ENCODE results near the gene ARVCF.

The ARVCF gene

GRCh38 chr22:20003304-20003703 lies 13.3 kb downstream of the ARVCF start:
- no peak overlapping the region for H3K4me3 ChIP-seq (ENCODE audit: low read depth, low read length)
- ChIA-PET POLR2A (no interaction called here), CTCF (interaction anchor here (2.1 kb wide), 1 partner anchor 10 kb away, joined by 11 read pairs; no protein-coding TSS in a partner anchor)
- DNase-seq (ENCODE audit: low read depth, low spot score): no peak
- TF ChIP-seq, protein P1, sequence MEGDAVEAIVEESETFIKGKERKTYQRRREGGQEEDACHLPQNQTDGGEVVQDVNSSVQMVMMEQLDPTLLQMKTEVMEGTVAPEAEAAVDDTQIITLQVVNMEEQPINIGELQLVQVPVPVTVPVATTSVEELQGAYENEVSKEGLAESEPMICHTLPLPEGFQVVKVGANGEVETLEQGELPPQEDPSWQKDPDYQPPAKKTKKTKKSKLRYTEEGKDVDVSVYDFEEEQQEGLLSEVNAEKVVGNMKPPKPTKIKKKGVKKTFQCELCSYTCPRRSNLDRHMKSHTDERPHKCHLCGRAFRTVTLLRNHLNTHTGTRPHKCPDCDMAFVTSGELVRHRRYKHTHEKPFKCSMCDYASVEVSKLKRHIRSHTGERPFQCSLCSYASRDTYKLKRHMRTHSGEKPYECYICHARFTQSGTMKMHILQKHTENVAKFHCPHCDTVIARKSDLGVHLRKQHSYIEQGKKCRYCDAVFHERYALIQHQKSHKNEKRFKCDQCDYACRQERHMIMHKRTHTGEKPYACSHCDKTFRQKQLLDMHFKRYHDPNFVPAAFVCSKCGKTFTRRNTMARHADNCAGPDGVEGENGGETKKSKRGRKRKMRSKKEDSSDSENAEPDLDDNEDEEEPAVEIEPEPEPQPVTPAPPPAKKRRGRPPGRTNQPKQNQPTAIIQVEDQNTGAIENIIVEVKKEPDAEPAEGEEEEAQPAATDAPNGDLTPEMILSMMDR (IDR thresholded peaks at IDR 0.05; ENCODE audit: insufficient read depth, low read length, missing control alignments): no peak

- H3K4me3 ChIP-seq (ENCODE audit: low read depth, low read length): no peak overlapping the region
- CTCF ChIA-PET: interaction anchor here (1.0 to 2.1 kb wide), 2 partner anchors 11 kb away, joined by 4 to 11 read pairs; no protein-coding TSS in a partner anchor
- no peak for DNase-seq (ENCODE audit: low read depth, low spot score)
- POLR2A ChIA-PET: no interaction called here
- TF ChIP-seq, protein P1 (IDR thresholded peaks at IDR 0.05; ENCODE audit: insufficient read depth, low read length, missing control alignments): no peak
Observed at GRCh38 chr22:20002636-20003035, 14.0 kb downstream of the ARVCF start.

- ChIA-PET CTCF (interaction anchor here (1.0 to 2.1 kb wide), 3 partner anchors 10 to 11 kb away, joined by 4 to 11 read pairs (median 10); no protein-coding TSS in a partner anchor), POLR2A (no interaction called here)
- no peak for DNase-seq (ENCODE audit: low read depth, low spot score)
- TF ChIP-seq, protein P1 (IDR thresholded peaks at IDR 0.05; ENCODE audit: insufficient read depth, low read length, missing control alignments): no peak
- H3K4me3 ChIP-seq (ENCODE audit: low read depth, low read length): no peak overlapping the region
Observed at GRCh38 chr22:20002128-20002527, 14.5 kb downstream of the ARVCF start.

DNA sequence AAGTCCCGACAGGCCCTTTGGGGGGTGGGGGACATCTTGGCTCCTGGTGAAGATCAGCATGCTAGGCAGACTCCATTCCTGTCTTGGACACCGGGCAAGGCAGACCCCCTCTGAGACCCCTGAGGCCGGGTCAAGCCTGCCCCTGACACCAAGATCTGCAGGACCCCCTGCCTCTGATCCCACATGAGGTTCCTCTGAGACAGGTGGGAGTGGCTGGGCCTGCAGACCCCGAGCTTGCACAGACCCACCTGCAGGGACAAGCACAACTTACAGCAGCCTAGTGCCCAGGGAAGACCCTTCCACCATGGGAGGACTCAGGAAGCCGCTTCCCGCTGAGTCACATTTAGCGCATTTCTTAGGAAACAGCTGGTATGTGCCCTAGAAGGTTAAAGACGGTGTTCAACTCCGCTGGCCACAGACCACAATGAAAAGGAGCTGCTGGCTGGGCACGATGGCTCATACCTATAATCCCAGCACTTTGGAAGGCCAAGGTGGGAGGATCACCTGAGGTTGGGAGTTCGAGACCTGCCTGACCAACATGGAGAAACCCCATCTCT lies 15.5 kb downstream of the ARVCF start:
- TF ChIP-seq, protein P1 (IDR thresholded peaks at IDR 0.05; ENCODE audit: insufficient read depth, low read length, missing control alignments): no peak
- DNase-seq (ENCODE audit: low read depth, low spot score): no peak
- H3K4me3 ChIP-seq (ENCODE audit: low read depth, low read length): no peak overlapping the region
- ChIA-PET CTCF (interaction anchor here (0.7 to 1.5 kb wide), 2 partner anchors 12 to 92 kb away, joined by 3 to 10 read pairs; no protein-coding TSS in a partner anchor), POLR2A (no interaction called here)

- TF ChIP-seq, protein P1 (IDR thresholded peaks at IDR 0.05; ENCODE audit: insufficient read depth, low read length, missing control alignments): no peak
- H3K4me3 ChIP-seq (ENCODE audit: low read depth, low read length): no peak overlapping the region
- POLR2A ChIA-PET: no interaction called here
- CTCF ChIA-PET: interaction anchor here (1.5 kb wide), 1 partner anchor 13 kb away, joined by 10 read pairs; no protein-coding TSS in a partner anchor
- no peak for DNase-seq (ENCODE audit: low read depth, low spot score)
Observed at GRCh38 chr22:20000246-20001081, 16.2 kb downstream of the ARVCF start.
